ENCODE results near the gene ASCL1.
A peak's percentile ranks its signal among the peaks of the same experiment; 100 is the strongest.

The ASCL1 gene

GRCh38 chr12:102963796-102964195, 6.3 kb downstream of the ASCL1 start:
- H3K9me3 ChIP-seq (ENCODE audit: control insufficient read depth in 1 of 2, low read length in 2 of 2) = peaks cover 8 to 14% of the 10 kb centered on the region in 2 donors
- no peak overlapping the region for H3K4me3 ChIP-seq (ENCODE audit: low read depth in 1 of 2, low read length in 2 of 2)
- peaks cover 0 to 15% of the 10 kb centered on the region in 2 donors for H3K4me1 ChIP-seq (ENCODE audit: control insufficient read depth in 1 of 2, insufficient read depth in 2 of 2, low read length in 2 of 2)
- H3K27me3 ChIP-seq (ENCODE audit: low read depth, low read length) = peaks cover 64% of the 10 kb centered on the region
- no peaks in the 10 kb centered on the region for H3K36me3 ChIP-seq (ENCODE audit: control insufficient read depth in 1 of 2, insufficient read depth in 2 of 2, low read length in 2 of 2)
- no peak overlapping the region for H3K27ac ChIP-seq (ENCODE audit: low read length)

DNA sequence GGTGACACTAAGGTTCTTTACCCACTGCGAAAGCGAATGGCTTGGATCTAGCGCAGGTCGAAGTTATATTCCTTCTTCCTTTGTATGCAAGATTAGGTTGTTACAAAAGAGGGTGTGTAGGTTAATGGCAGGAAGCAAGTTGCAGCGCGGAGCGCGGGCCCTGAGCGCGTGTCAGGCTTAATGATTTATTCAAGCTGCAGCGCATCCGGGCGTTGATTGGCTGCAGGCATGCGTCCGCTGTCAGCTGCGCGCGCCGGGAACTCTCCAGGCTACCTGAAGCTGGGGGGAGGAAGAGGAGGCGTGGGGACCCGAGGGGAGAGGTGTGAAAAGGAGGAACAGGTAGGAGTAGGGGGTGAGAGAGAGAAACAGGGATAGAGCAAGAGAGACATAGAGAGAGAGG, 7.4 kb downstream of the ASCL1 start:
- peaks cover 8 to 14% of the 10 kb centered on the region in 2 donors for H3K9me3 ChIP-seq (ENCODE audit: control insufficient read depth in 1 of 2, low read length in 2 of 2)
- no peaks in the 10 kb centered on the region for H3K36me3 ChIP-seq (ENCODE audit: control insufficient read depth in 1 of 2, insufficient read depth in 2 of 2, low read length in 2 of 2)
- H3K27ac ChIP-seq (ENCODE audit: low read length) = no peak overlapping the region
- peaks cover 53% of the 10 kb centered on the region for H3K27me3 ChIP-seq (ENCODE audit: low read depth, low read length)
- peak overlapping the region in 1 of 2 donors; percentile 48 for H3K4me3 ChIP-seq (ENCODE audit: low read depth in 1 of 2, low read length in 2 of 2)
- peaks cover 0 to 13% of the 10 kb centered on the region in 2 donors for H3K4me1 ChIP-seq (ENCODE audit: control insufficient read depth in 1 of 2, insufficient read depth in 2 of 2, low read length in 2 of 2)

DNA sequence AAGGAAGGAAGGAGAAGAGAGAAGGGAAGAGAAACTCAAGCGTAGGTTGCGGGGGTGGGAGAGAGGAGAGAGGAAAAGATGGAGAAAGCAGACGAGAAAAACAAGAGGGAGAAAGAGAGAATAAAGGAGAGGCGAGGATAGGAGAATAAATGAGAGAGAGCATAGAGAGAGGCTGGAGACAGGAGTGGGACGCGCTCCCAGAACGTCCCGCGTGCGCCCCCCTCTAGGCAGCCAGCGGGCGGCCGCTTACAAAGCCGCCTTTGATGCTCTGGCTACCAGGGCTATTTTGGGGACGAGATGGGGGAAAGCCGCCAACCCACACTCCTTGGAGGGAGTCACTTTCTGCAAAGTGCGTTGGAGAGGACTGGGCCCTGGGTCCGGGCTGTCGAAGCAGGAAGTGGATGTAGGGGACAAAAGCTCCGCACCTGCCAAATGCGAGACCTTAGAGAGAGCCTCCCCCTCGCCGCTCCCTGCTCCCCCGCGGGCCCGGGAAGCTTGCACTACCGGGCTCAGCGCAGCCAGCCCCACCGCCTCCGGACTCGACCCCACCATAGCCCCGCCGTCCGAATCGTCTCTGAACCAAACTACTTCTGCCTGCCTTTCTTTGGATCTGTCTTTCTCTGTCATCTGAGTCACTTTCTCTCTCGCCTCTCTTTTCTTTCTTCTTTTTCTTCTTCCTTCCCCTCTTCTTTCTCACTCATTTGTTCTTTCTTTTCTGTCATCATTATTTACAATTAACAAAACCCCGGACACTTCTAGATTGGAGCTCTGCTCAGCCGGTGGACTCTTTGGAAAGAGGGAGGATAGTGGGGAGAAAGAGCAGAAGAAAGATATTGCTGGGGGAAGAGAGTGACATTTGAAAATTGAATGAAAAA, 8.0 kb downstream of the ASCL1 start:
- Histone ChIP-seq H3K9me3 (ENCODE audit: control insufficient read depth in 1 of 2, low read length in 2 of 2) (peaks cover 8 to 14% of the 10 kb centered on the region in 2 donors), H3K36me3 (ENCODE audit: control insufficient read depth in 1 of 2, insufficient read depth in 2 of 2, low read length in 2 of 2) (no peaks in the 10 kb centered on the region), H3K27me3 (ENCODE audit: low read depth, low read length) (peaks cover 48% of the 10 kb centered on the region), H3K4me1 (ENCODE audit: control insufficient read depth in 1 of 2, insufficient read depth in 2 of 2, low read length in 2 of 2) (peaks cover 0 to 13% of the 10 kb centered on the region in 2 donors), H3K27ac (ENCODE audit: low read length) (no peak overlapping the region), H3K4me3 (ENCODE audit: low read depth in 1 of 2, low read length in 2 of 2) (peak overlapping the region in 1 of 2 donors; percentile 48)

DNA sequence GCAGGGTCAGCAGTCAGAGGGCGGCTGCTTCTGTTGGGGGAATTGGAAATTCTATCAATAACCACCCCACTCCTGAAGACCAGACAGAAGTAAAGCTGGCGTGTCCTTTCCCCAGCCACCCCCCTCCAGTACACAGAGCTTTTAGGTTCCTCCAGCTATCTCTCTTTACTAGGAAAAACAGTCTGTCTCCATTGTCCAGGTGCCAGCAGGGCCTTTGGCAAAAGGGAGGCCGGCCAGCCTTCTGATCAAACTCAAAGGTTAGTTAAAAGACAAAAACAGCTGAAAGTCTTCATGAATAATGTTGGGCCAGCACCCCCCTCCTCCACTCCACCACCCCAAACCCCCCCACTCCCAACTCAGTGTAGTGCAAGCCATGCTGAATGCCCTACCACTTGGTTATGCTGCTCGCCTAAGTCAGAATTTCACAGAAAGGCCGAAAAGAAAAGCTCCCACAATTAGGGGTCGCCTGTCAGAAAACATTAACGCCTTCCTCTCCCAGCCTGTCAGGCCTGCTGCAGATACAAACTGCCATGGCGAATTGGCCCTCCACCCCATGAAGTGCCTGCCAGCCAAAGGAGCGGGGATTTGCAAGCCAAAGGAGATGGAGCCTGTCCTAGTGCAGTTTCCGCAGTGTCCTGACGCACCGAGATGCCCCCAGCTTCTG, 8.9 kb downstream of the ASCL1 start:
- H3K36me3 ChIP-seq (ENCODE audit: control insufficient read depth in 1 of 2, insufficient read depth in 2 of 2, low read length in 2 of 2) = no peaks in the 10 kb centered on the region
- peaks cover 8 to 14% of the 10 kb centered on the region in 2 donors for H3K9me3 ChIP-seq (ENCODE audit: control insufficient read depth in 1 of 2, low read length in 2 of 2)
- H3K4me3 ChIP-seq (ENCODE audit: low read depth in 1 of 2, low read length in 2 of 2) = no peak overlapping the region
- peaks cover 0 to 13% of the 10 kb centered on the region in 2 donors for H3K4me1 ChIP-seq (ENCODE audit: control insufficient read depth in 1 of 2, insufficient read depth in 2 of 2, low read length in 2 of 2)
- H3K27me3 ChIP-seq (ENCODE audit: low read depth, low read length) = peaks cover 39% of the 10 kb centered on the region
- H3K27ac ChIP-seq (ENCODE audit: low read length) = no peak overlapping the region

DNA sequence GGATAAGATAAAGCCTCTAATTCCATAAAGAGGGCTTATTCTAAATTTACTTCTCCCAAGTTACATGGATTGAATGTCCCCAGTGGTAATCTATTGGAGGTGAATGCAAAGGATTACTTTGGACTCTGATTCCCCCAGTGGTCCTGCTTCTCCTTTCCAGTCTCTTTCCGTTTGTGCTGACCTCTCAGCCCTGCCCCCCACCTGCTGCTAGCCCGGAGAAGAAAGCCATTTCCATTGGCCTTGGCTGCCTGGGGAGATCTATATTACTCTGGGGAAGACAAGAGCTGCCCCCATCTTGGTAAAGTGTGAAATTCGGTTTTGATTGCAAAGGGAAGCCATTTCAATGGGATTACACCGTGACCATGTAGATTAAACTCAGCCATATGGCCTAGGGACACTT, 13.3 kb downstream of the ASCL1 start:
- Histone ChIP-seq H3K4me1 (ENCODE audit: control insufficient read depth in 1 of 2, insufficient read depth in 2 of 2, low read length in 2 of 2) (peaks cover 0 to under 1% of the 10 kb centered on the region in 2 donors), H3K27ac (ENCODE audit: low read length) (no peak overlapping the region), H3K4me3 (ENCODE audit: low read depth in 1 of 2, low read length in 2 of 2) (no peak overlapping the region), H3K9me3 (ENCODE audit: control insufficient read depth in 1 of 2, low read length in 2 of 2) (no peaks in the 10 kb centered on the region), H3K27me3 (ENCODE audit: low read depth, low read length) (peaks cover under 1% of the 10 kb centered on the region), H3K36me3 (ENCODE audit: control insufficient read depth in 1 of 2, insufficient read depth in 2 of 2, low read length in 2 of 2) (no peaks in the 10 kb centered on the region)

DNA sequence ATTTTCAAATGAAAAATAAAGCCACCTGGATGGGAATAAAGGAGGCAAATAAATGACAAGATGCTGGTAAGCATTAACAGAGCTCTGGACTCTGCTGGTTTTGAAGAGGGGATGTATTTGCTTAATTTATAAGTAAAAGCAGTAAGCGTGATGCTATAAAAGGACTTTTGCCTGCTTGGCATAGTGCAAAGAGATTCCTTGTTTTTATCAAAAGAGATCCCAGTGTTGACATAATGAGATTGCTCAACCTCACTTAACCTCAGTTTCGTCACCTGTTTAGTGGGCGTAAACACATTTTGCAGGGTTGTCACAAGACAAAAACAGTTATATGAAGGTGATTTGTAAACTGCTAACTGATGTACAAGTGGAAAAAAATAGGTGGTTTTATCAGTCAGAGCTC, 13.8 kb downstream of the ASCL1 start:
- Histone ChIP-seq H3K36me3 (ENCODE audit: control insufficient read depth in 1 of 2, insufficient read depth in 2 of 2, low read length in 2 of 2) (no peaks in the 10 kb centered on the region), H3K27me3 (ENCODE audit: low read depth, low read length) (no peaks in the 10 kb centered on the region), H3K27ac (ENCODE audit: low read length) (no peak overlapping the region)

DNA sequence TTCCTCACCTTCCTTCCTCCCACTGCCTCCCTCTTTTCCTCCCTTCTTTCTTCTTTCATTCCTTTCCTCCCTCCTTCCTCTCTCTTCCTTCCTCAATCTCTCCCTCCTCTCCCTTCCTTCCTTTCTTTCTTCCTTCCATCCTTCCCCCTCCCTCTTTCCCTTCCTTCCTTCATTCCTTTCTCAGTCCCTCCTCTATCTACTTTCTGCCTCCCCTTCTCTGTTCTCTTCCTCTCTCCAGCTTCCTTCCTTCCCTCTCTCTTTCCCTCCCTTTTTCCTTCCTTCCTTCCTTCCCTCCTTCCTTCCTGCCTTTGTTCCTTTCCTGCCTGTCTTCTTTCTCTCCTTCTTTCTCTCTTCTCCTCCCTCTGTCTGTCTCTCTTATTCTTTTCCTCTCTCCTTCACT, 16.1 kb downstream of the ASCL1 start:
- Histone ChIP-seq H3K27ac (ENCODE audit: low read length) (no peak overlapping the region), H3K4me1 (ENCODE audit: control insufficient read depth in 1 of 2, insufficient read depth in 2 of 2, low read length in 2 of 2) (no peaks in the 10 kb centered on the region), H3K9me3 (ENCODE audit: control insufficient read depth in 1 of 2, low read length in 2 of 2) (no peaks in the 10 kb centered on the region), H3K4me3 (ENCODE audit: low read depth in 1 of 2, low read length in 2 of 2) (no peak overlapping the region), H3K36me3 (ENCODE audit: control insufficient read depth in 1 of 2, insufficient read depth in 2 of 2, low read length in 2 of 2) (no peaks in the 10 kb centered on the region), H3K27me3 (ENCODE audit: low read depth, low read length) (no peaks in the 10 kb centered on the region)

More for the DNA sequence above, 13.8 kb downstream of the ASCL1 start:
- Histone ChIP-seq H3K9me3 (ENCODE audit: control insufficient read depth in 1 of 2, low read length in 2 of 2) (no peaks in the 10 kb centered on the region), H3K4me3 (ENCODE audit: low read depth in 1 of 2, low read length in 2 of 2) (no peak overlapping the region), H3K4me1 (ENCODE audit: control insufficient read depth in 1 of 2, insufficient read depth in 2 of 2, low read length in 2 of 2) (no peaks in the 10 kb centered on the region)

- Histone ChIP-seq H3K9me3 (ENCODE audit: control insufficient read depth in 1 of 2, low read length in 2 of 2) (no peaks in the 10 kb centered on the region), H3K27ac (ENCODE audit: low read length) (no peak overlapping the region), H3K4me3 (ENCODE audit: low read depth in 1 of 2, low read length in 2 of 2) (no peak overlapping the region), H3K36me3 (ENCODE audit: control insufficient read depth in 1 of 2, insufficient read depth in 2 of 2, low read length in 2 of 2) (no peaks in the 10 kb centered on the region), H3K4me1 (ENCODE audit: control insufficient read depth in 1 of 2, insufficient read depth in 2 of 2, low read length in 2 of 2) (no peaks in the 10 kb centered on the region), H3K27me3 (ENCODE audit: low read depth, low read length) (no peaks in the 10 kb centered on the region)
Measured at GRCh38 chr12:102976609-102977280, 19.3 kb downstream of the ASCL1 start.

DNA sequence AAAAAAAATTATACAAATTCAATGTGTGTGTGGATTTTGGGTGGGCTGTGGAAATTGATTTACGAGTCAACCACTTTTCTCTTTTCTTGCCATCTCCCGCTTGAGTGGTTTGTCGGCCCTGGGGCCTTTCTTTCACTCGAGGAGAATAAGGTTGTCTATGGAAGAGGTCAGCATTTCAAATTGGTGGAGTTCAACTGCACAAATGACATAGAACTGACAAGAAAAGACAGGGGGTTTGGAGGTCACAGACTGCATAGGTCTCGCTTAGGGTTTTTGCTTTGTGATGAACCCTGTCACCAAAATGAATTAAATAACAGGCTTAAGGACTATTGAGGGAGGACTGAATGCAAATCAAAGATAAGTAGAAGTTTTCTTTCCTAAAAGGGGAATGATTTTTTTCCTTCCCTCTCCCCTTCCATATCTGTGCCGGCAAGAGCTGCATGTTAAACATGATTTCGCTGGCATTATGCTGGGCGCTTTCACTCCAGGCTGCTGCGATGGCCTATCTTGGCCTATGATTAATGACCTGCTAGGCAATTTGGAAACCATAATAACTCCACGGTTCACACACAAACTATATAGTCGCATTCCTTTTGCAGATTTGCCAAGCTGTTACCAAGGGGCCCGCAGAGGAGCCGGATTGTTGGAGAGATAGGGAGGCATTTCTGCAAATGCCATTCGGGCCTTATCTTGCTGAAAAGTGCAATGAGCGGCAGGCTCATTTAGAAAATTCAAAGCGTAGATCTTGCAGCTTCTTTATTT, 20.7 kb downstream of the ASCL1 start:
- Histone ChIP-seq H3K27ac (ENCODE audit: low read length) (no peak overlapping the region), H3K4me3 (ENCODE audit: low read depth in 1 of 2, low read length in 2 of 2) (no peak overlapping the region), H3K4me1 (ENCODE audit: control insufficient read depth in 1 of 2, insufficient read depth in 2 of 2, low read length in 2 of 2) (no peaks in the 10 kb centered on the region), H3K36me3 (ENCODE audit: control insufficient read depth in 1 of 2, insufficient read depth in 2 of 2, low read length in 2 of 2) (no peaks in the 10 kb centered on the region), H3K27me3 (ENCODE audit: low read depth, low read length) (no peaks in the 10 kb centered on the region), H3K9me3 (ENCODE audit: control insufficient read depth in 1 of 2, low read length in 2 of 2) (no peaks in the 10 kb centered on the region)

DNA sequence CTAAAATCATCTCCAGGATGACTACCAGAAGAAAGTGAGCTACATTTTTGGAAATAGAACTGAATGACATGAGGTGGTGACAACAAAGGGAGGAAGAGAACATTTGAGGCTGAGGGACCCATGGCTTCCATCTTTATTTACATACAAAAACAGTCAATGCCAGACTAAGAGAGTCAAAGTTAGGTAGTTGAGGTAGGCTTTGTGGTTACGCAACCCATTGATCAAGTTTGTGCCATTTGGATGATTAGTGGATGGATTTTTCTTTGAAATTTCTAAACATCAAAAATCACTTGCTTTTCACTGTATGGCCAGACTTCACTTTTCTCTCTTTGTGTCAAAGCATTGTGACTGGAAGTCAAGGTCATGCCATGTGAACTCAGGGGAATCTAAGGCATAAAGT, 22.9 kb downstream of the ASCL1 start:
- Histone ChIP-seq H3K4me1 (ENCODE audit: control insufficient read depth in 1 of 2, insufficient read depth in 2 of 2, low read length in 2 of 2) (no peaks in the 10 kb centered on the region), H3K27me3 (ENCODE audit: low read depth, low read length) (no peaks in the 10 kb centered on the region)

DNA sequence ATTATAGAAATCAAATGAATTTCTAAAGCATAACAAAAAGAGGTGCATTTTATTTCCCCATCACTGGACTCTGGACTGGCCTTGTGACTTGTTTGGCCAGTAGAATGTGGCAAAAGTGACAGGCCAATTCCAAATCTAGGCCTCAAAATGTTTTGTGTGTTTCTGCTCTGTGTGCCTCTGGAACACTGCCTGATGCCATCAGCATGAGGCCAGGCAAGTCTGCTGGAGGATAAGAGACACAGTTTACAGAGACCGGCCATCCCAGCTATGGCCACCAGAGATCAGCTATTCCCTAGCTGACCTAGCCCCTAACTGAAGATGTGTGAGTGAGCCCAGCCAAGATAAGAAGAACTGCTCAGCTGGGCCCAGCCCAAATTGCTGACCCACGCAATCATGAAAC, 32.9 kb downstream of the ASCL1 start:
- H3K36me3 ChIP-seq (ENCODE audit: control insufficient read depth in 1 of 2, insufficient read depth in 2 of 2, low read length in 2 of 2) = no peaks in the 10 kb centered on the region
- no peak overlapping the region for H3K27ac ChIP-seq (ENCODE audit: low read length)
- H3K27me3 ChIP-seq (ENCODE audit: low read depth, low read length) = no peaks in the 10 kb centered on the region

More for the DNA sequence above, 22.9 kb downstream of the ASCL1 start:
- no peak overlapping the region for H3K4me3 ChIP-seq (ENCODE audit: low read depth in 1 of 2, low read length in 2 of 2)
- H3K36me3 ChIP-seq (ENCODE audit: control insufficient read depth in 1 of 2, insufficient read depth in 2 of 2, low read length in 2 of 2) = no peaks in the 10 kb centered on the region
- no peak overlapping the region for H3K27ac ChIP-seq (ENCODE audit: low read length)
- H3K9me3 ChIP-seq (ENCODE audit: control insufficient read depth in 1 of 2, low read length in 2 of 2) = no peaks in the 10 kb centered on the region

More for the DNA sequence above, 32.9 kb downstream of the ASCL1 start:
- Histone ChIP-seq H3K4me3 (ENCODE audit: low read depth in 1 of 2, low read length in 2 of 2) (no peak overlapping the region), H3K4me1 (ENCODE audit: control insufficient read depth in 1 of 2, insufficient read depth in 2 of 2, low read length in 2 of 2) (no peaks in the 10 kb centered on the region), H3K9me3 (ENCODE audit: control insufficient read depth in 1 of 2, low read length in 2 of 2) (no peaks in the 10 kb centered on the region)

Measured in muscle layer of duodenum (tissue), 2 donors.